Psoas muscle (tissue), 8 donors: ENCODE measurements around the gene ARHGAP19. TPM values are rescaled to one million over a fixed set of nuclear protein-coding genes. Genes with fewer than 3 reads are reported as not detected.

ENCODE experiments used
- ATAC-seq, 4 donors: fragments of 200-7000 bp; cut with Tn5 transposase; one replicate each; pipeline ENCODE4 v1.9.1; 2020; ENCODE audit warnings: moderate library complexity in 3 of 4, mild to moderate bottlenecking in 2 of 4
- DNase-seq, 2 donors: peaks; one replicate each; pipeline ENCODE4 v3.0.0-alpha.2; 2020
- H3K27ac ChIP-seq: fragments of 200-600 bp; one replicate; pipeline ENCODE4 v1.8.0; 2022
- H3K27me3 ChIP-seq, 3 donors: fragments of 200-600 bp in 1 of 3; one replicate each; pipeline versions ENCODE4 v1.6.1 to v1.8.0; 2013 to 2022; ENCODE audit warnings: low read length in 2 of 3, mild to moderate bottlenecking in 2 of 3, moderate library complexity in 1 of 3; ENCODE audit not compliant: insufficient read depth in 3 of 3
- H3K36me3 ChIP-seq, 2 donors: fragments of 200-600 bp in 1 of 2; one replicate each; pipeline versions ENCODE4 v1.6.1 to v1.8.0; 2013 to 2022; ENCODE audit warnings: low read depth in 1 of 2, mild to moderate bottlenecking in 1 of 2, moderate library complexity in 1 of 2; ENCODE audit not compliant: insufficient read depth in 1 of 2
- H3K4me1 ChIP-seq: fragments of 200-600 bp; one replicate; pipeline ENCODE4 v1.8.0; 2022
- H3K4me3 ChIP-seq: fragments of 200-600 bp; one replicate; pipeline ENCODE4 v1.8.0; 2022; ENCODE audit warnings: mild to moderate bottlenecking
- H3K9me3 ChIP-seq: fragments of 200-600 bp; one replicate; pipeline ENCODE4 v1.8.0; 2022
- WGBS, 3 donors: extraction: QIAGEN DNeasy Blood & Tissue Kit; methylation state at CpG; one replicate each; pipeline versions ENCODE4 v1.1.6 to v1.1.7; 2013; 5-methylcytosine and 5-hydroxymethylcytosine counted together
- intact Hi-C, 2 donors: fragments of 100-400 bp; cut with DNase I; formaldehyde crosslinking; loops; one replicate each; pipeline versions ENCODE4 v1.11.0 to v1.14.2; 2022
- polyA plus RNA-seq, 3 donors: library from polyadenylated mRNA; stranded (reverse); fragments of 200-250 nt; gene quantifications; one replicate each; pipeline ENCODE4 v1.2.3, GENCODE V29; 2013
- total RNA-seq, 4 donors: library from RNA; stranded (reverse); fragmentation: NEBNext Ultra II Directional in 2 of 4; extraction: Animal tissue kit (Norgen Biotek cat#: 25700) in 2 of 4; gene quantifications; one replicate each; pipeline versions ENCODE4 v1.2.1 to v1.2.4, GENCODE V29; 2021 to 2023
- TF ChIP-seq, protein P1 (sequence below): fragments of 200-600 bp; IDR thresholded peaks from one replicate; pipeline ENCODE4 v1.8.0; 2022; ENCODE audit warnings: antibody characterized with exemption
- donor health status: healthy with polysubstance abuse.
- donor health status: DM: no; HTN: no; CAD: no; lungs with moderate emphysema.
- donor health status: Bipolar disorder and iron deficiency.
- donor health status: healthy.
- donor health status: DM: yes; HTN: yes; CAD: no.
- donor health status: DM: no; HTN: no; CAD: no.
- donor health status: DM: no; HTN: no; CAD: no.
- donor health status: DM: yes; HTN: yes; CAD: no.

Gene ARHGAP19
- total and polyA plus RNA-seq, 7 donors = 0.77 to 3.9 (median 1.8) TPM

DNA sequence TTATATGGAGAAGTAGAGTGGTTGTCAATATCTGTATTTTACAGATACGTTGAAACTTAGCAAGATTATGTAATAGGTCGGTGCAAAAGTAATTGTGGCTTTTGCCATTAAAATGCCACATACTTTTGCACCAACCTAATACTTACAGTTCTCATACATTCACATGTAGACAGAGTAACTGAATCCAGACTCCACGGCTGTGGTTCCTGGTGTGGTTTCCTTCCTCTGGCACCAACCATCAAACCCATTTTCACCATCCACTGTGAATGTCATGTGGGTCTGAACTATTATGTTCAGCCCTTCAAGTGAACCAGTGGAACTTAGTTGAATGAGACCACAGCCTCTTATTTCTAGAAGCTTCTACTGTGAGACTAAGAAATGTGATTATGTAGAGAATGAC, 75.1 kb downstream of the ARHGAP19 start:
- H3K36me3 ChIP-seq = no peaks in the 10 kb centered on the region
- no peaks in the 10 kb centered on the region for H3K27me3 ChIP-seq
- H3K4me3 ChIP-seq = no peak overlapping the region
- no peaks in the 10 kb centered on the region for H3K4me1 ChIP-seq
- TF ChIP-seq, protein P1, sequence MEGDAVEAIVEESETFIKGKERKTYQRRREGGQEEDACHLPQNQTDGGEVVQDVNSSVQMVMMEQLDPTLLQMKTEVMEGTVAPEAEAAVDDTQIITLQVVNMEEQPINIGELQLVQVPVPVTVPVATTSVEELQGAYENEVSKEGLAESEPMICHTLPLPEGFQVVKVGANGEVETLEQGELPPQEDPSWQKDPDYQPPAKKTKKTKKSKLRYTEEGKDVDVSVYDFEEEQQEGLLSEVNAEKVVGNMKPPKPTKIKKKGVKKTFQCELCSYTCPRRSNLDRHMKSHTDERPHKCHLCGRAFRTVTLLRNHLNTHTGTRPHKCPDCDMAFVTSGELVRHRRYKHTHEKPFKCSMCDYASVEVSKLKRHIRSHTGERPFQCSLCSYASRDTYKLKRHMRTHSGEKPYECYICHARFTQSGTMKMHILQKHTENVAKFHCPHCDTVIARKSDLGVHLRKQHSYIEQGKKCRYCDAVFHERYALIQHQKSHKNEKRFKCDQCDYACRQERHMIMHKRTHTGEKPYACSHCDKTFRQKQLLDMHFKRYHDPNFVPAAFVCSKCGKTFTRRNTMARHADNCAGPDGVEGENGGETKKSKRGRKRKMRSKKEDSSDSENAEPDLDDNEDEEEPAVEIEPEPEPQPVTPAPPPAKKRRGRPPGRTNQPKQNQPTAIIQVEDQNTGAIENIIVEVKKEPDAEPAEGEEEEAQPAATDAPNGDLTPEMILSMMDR = no peak
- DNase-seq (no peak), ATAC-seq (no peak)
- WGBS, 3 donors = 68 to 80% (median 77%) methylated on average over 3 of the region's 3 CpGs
- H3K9me3 ChIP-seq = no peaks in the 10 kb centered on the region
- intact Hi-C loops = no loop called here
- H3K27ac ChIP-seq = no peak overlapping the region

- no peaks in the 10 kb centered on the region for H3K27me3 ChIP-seq
- no peaks in the 10 kb centered on the region for H3K36me3 ChIP-seq
- no peak for DNase-seq
- H3K27ac ChIP-seq = no peak overlapping the region
- no peak overlapping the region for H3K4me3 ChIP-seq
- intact Hi-C loops = no loop called here
- TF ChIP-seq, protein P1 = no peak
- H3K4me1 ChIP-seq = no peaks in the 10 kb centered on the region
- WGBS, 3 donors = 78 to 80% (median 79%) methylated on average over 15 of the region's 15 CpGs
- H3K9me3 ChIP-seq = no peaks in the 10 kb centered on the region
- ATAC-seq = no peak
Measured at GRCh38 chr10:97215619-97216260, 76.7 kb downstream of the ARHGAP19 start.

- no peak for ATAC-seq
- TF ChIP-seq, protein P1 = no peak
- WGBS, 3 donors = 67 to 72% (median 71%) methylated on average over 9 of the region's 9 CpGs
- H3K9me3 ChIP-seq = no peaks in the 10 kb centered on the region
- no peak overlapping the region for H3K4me3 ChIP-seq
- H3K4me1 ChIP-seq = no peaks in the 10 kb centered on the region
- no peaks in the 10 kb centered on the region for H3K27me3 ChIP-seq
- no peaks in the 10 kb centered on the region for H3K36me3 ChIP-seq
- DNase-seq = no peak
- H3K27ac ChIP-seq = no peak overlapping the region
- intact Hi-C loops = loop anchor here in 1 of 2 donors (5.0 kb wide), 1 partner anchor 141 kb away; no protein-coding TSS in a partner anchor
Measured at GRCh38 chr10:97213431-97213830, 79.0 kb downstream of the ARHGAP19 start.

GRCh38 chr10:97211229-97211628, 81.2 kb downstream of the ARHGAP19 start:
- ATAC-seq = no peak
- WGBS, 3 donors = 88 to 94% (median 89%) methylated on average over 8 to 9 of the region's 9 CpGs
- DNase-seq = no peak

More at GRCh38 chr10:97211229-97211628, 81.2 kb downstream of the ARHGAP19 start:
- Histone ChIP-seq H3K4me1 (no peaks in the 10 kb centered on the region), H3K27ac (no peak overlapping the region), H3K27me3 (no peaks in the 10 kb centered on the region), H3K9me3 (no peaks in the 10 kb centered on the region), H3K4me3 (no peak overlapping the region), H3K36me3 (no peaks in the 10 kb centered on the region)
- intact Hi-C loops = loop anchor here (2.0 to 5.0 kb wide), 2 partner anchors 138 to 139 kb away; no protein-coding TSS in a partner anchor
- TF ChIP-seq, protein P1 = no peak
